Nephron (organoid): ENCODE measurements around the gene DDR2.
"Not testable (repeated sequence)": the region's sequence is repeated elsewhere in the genome, so short reads cannot be mapped to it uniquely, and the experiment has no call there.

ENCODE experiments used
- H3K27ac Mint-ChIP-seq, 3 experiments: 2 replicates each; pipeline ENCODE4 v1.8.0; 2020; ENCODE audit warnings: mixed read lengths in 3 of 3, mild to moderate bottlenecking in 2 of 3, moderate library complexity in 1 of 3
- H3K27me3 Mint-ChIP-seq: 2 replicates; pipeline ENCODE4 v1.8.0; 2021; ENCODE audit warnings: low read depth, mild to moderate bottlenecking, moderate library complexity, mixed read lengths
- H3K36me3 Mint-ChIP-seq: 2 replicates; pipeline ENCODE4 v1.8.0; 2020; ENCODE audit warnings: low read depth, mixed read lengths
- H3K4me1 Mint-ChIP-seq: 2 replicates; pipeline ENCODE4 v1.8.0; 2020; ENCODE audit warnings: mixed read lengths
- H3K4me3 Mint-ChIP-seq, 3 experiments: 2 replicates each; pipeline ENCODE4 v1.8.0; 2020; ENCODE audit warnings: mild to moderate bottlenecking in 3 of 3, mixed read lengths in 3 of 3, moderate library complexity in 2 of 3
- H3K9me3 Mint-ChIP-seq: 2 replicates; pipeline ENCODE4 v1.8.0; 2020; ENCODE audit warnings: mixed read lengths
- CTCF ChIP-seq, 3 experiments: fragments of 200-600 bp; sonication (generic); IDR thresholded peaks; one replicate each; pipeline ENCODE4 v1.5.0; 2021; ENCODE audit warnings: antibody characterized with exemption in 3 of 3; ENCODE audit not compliant: unreplicated experiment in 3 of 3

Gene DDR2

GRCh38 chr1:162757476-162757875 is 125.2 kb downstream of the DDR2 start:
- no peak overlapping the region for H3K4me3 Mint-ChIP-seq

DNA sequence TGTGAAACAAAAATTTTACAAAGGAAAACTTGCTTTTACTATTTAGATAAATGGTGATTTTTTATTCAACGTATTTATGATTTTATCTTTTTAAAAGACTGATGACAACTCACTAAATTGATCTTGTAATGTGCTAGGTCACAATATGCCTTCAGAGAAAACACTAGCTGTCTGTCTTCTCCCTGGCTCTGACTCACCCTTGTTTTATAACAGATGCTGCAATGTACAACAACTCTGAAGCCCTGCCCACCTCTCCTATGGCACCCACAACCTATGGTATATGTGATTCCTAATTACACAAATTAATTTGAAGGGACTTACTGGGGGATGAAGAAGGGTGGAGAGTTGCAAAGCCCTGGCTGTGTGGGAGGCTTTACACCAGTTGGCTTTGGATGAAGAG is 133.5 kb downstream of the DDR2 start:
- Mint-ChIP-seq H3K4me3 (no peak overlapping the region), H3K9me3 (peaks cover 2% of the 10 kb centered on the region), H3K4me1 (no peaks in the 10 kb centered on the region), H3K36me3 (peaks cover 69% of the 10 kb centered on the region), H3K27ac (no peak overlapping the region), H3K27me3 (no peaks in the 10 kb centered on the region)
- no peak for TF ChIP-seq CTCF (IDR thresholded peaks at IDR 0.05; ENCODE audit: unreplicated experiment in 3 of 3)

More at GRCh38 chr1:162757476-162757875, 125.2 kb downstream of the DDR2 start:
- no peak overlapping the region for H3K27ac Mint-ChIP-seq
- no peaks in the 10 kb centered on the region for H3K4me1 Mint-ChIP-seq
- no peaks in the 10 kb centered on the region for H3K27me3 Mint-ChIP-seq
- peaks cover 51% of the 10 kb centered on the region for H3K36me3 Mint-ChIP-seq
- no peaks in the 10 kb centered on the region for H3K9me3 Mint-ChIP-seq
- no peak for TF ChIP-seq CTCF (IDR thresholded peaks at IDR 0.05; ENCODE audit: unreplicated experiment in 3 of 3)

- no peaks in the 10 kb centered on the region for H3K4me1 Mint-ChIP-seq
- H3K9me3 Mint-ChIP-seq = no peaks in the 10 kb centered on the region
- H3K36me3 Mint-ChIP-seq = peaks cover 68% of the 10 kb centered on the region
- no peaks in the 10 kb centered on the region for H3K27me3 Mint-ChIP-seq
- H3K27ac Mint-ChIP-seq = no peak overlapping the region
- no peak overlapping the region for H3K4me3 Mint-ChIP-seq
- TF ChIP-seq CTCF (IDR thresholded peaks at IDR 0.05; ENCODE audit: unreplicated experiment in 3 of 3) = no peak
Measured at GRCh38 chr1:162772571-162773154, 140.4 kb downstream of the DDR2 start.

GRCh38 chr1:162774007-162774406 is 141.7 kb downstream of the DDR2 start:
- no peak for TF ChIP-seq CTCF (IDR thresholded peaks at IDR 0.05; ENCODE audit: unreplicated experiment in 3 of 3)
- H3K9me3 Mint-ChIP-seq = no peaks in the 10 kb centered on the region
- no peak overlapping the region for H3K27ac Mint-ChIP-seq
- H3K36me3 Mint-ChIP-seq = peaks cover 64% of the 10 kb centered on the region
- no peak overlapping the region for H3K4me3 Mint-ChIP-seq
- H3K27me3 Mint-ChIP-seq = no peaks in the 10 kb centered on the region
- no peaks in the 10 kb centered on the region for H3K4me1 Mint-ChIP-seq

GRCh38 chr1:162779043-162779442 is 146.8 kb downstream of the DDR2 start:
- Mint-ChIP-seq H3K27ac (no peak overlapping the region), H3K4me1 (no peaks in the 10 kb centered on the region), H3K27me3 (no peaks in the 10 kb centered on the region), H3K9me3 (no peaks in the 10 kb centered on the region), H3K36me3 (peaks cover 52% of the 10 kb centered on the region), H3K4me3 (no peak overlapping the region)
- no peak for TF ChIP-seq CTCF (IDR thresholded peaks at IDR 0.05; ENCODE audit: unreplicated experiment in 3 of 3)

GRCh38 chr1:162782671-162783070 is 150.4 kb downstream of the DDR2 start:
- no peak overlapping the region for H3K27ac Mint-ChIP-seq
- no peak overlapping the region for H3K4me3 Mint-ChIP-seq
- H3K4me1 Mint-ChIP-seq = peaks cover 4% of the 10 kb centered on the region
- peaks cover 39% of the 10 kb centered on the region for H3K36me3 Mint-ChIP-seq
- no peak for TF ChIP-seq CTCF (IDR thresholded peaks at IDR 0.05; ENCODE audit: unreplicated experiment in 3 of 3)
- H3K9me3 Mint-ChIP-seq = no peaks in the 10 kb centered on the region
- no peaks in the 10 kb centered on the region for H3K27me3 Mint-ChIP-seq

DNA sequence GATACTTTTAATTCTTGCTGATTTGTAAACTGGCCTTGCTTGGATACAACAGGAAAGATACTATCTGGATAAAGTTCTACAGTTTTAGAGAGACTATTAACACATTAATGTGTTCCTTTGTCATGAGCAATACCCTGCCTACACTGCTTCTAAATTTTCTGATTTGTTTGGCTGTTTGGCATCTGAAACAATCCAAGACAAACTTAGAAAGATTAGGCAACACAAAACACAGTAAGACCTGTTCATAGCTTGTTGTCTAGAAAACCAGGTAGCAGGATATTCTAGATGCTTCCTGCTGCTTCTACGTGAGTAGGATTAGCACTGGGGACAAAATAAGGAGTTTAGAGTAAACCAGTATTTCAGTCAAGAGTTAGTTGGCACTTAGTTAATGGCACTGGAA is 152.7 kb downstream of the DDR2 start:
- not testable (repeated sequence) for H3K27ac Mint-ChIP-seq, H3K27me3 Mint-ChIP-seq, H3K4me1 Mint-ChIP-seq, H3K4me3 Mint-ChIP-seq, H3K9me3 Mint-ChIP-seq
- H3K36me3 Mint-ChIP-seq = peaks cover 20% of the 10 kb centered on the region

DNA sequence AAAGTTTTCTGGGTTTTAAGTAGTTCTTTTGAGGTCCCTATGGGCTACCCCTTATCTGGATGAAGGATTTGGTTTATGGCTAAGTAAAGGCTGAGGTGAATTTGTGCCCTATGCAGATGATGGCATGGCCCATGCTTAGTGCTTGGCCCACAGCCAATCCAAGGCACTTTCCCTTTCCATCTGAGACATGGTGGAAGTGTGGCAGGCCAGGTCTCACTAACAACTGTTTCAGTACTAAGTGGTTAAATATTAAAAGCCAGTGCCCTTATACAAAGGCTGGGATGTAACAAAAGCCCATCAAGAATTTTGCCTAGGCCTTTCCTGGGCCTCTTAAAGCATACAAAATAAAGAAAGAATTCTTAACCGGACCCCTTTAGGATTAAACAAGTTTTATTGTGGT is 156.5 kb downstream of the DDR2 start:
- H3K27me3 Mint-ChIP-seq, H3K9me3 Mint-ChIP-seq, H3K36me3 Mint-ChIP-seq, H3K4me1 Mint-ChIP-seq: not testable (repeated sequence)
- Mint-ChIP-seq H3K27ac (peak overlapping the region; percentile 91 to 97 (median 95)), H3K4me3 (peak overlapping the region in 2 of 3 experiments; percentile 30 to 35)
